ENCODE measurements around the gene DIPK1A.

DNA sequence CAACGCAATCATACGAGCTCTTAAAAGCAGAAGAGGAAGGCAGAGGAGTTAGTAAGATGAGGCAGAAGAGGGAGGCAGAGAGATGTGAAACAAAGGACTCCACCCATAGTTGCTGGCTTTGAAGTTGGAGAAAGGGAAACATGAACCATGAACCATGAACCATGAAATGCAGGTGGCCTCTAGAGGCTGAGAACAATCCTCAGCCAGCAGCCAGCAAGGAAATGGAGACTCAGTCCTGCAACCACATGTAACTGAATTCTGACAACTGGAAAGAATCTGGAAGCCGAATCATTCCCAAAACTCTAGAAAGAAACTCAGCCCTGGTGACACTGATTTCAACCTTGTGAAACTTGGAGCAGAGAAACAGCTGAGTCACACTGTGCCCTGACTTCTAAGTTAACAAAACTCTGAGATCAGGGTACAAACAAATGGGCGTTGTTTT lies 10.1 kb downstream of the DIPK1A start:
- TF ChIP-seq, protein P1, sequence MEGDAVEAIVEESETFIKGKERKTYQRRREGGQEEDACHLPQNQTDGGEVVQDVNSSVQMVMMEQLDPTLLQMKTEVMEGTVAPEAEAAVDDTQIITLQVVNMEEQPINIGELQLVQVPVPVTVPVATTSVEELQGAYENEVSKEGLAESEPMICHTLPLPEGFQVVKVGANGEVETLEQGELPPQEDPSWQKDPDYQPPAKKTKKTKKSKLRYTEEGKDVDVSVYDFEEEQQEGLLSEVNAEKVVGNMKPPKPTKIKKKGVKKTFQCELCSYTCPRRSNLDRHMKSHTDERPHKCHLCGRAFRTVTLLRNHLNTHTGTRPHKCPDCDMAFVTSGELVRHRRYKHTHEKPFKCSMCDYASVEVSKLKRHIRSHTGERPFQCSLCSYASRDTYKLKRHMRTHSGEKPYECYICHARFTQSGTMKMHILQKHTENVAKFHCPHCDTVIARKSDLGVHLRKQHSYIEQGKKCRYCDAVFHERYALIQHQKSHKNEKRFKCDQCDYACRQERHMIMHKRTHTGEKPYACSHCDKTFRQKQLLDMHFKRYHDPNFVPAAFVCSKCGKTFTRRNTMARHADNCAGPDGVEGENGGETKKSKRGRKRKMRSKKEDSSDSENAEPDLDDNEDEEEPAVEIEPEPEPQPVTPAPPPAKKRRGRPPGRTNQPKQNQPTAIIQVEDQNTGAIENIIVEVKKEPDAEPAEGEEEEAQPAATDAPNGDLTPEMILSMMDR (conservative IDR thresholded peaks at IDR 0.05 in 1 of 2, IDR thresholded peaks at IDR 0.05 in 1 of 2; ENCODE audit: low read depth in 1 of 2, low read length in 2 of 2) = no peak
- no peak for TF ChIP-seq EZH2 (IDR thresholded peaks at IDR 0.05; ENCODE audit: low read length, missing control alignments)

All from fibroblast of lung (primary cell).